IPS-11a (cell line): ENCODE results near the gene OR2T10.
"Not testable (repeated sequence)": the region's sequence is repeated elsewhere in the genome, so short reads cannot be mapped to it uniquely, and the experiment has no call there.

Experiments
- H3K4me3 ChIP-seq: one replicate; pipeline ENCODE4 v1.5.1; 2013; ENCODE audit warnings: low read depth, low read length, control low read depth

Gene OR2T10, protein sequence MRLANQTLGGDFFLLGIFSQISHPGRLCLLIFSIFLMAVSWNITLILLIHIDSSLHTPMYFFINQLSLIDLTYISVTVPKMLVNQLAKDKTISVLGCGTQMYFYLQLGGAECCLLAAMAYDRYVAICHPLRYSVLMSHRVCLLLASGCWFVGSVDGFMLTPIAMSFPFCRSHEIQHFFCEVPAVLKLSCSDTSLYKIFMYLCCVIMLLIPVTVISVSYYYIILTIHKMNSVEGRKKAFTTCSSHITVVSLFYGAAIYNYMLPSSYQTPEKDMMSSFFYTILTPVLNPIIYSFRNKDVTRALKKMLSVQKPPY

GRCh38 chr1:248597589-248597988 lies at the start of gene OR2T10:
OR2T10 (minus strand) TSS chr1:248597700; CDS start chr1:248593768, 3,932 bp downstream.
- H3K4me3 ChIP-seq: no peak within 1 kb of the TSS

- not testable (repeated sequence) for H3K4me3 ChIP-seq
Measured at GRCh38 chr1:248645178-248645577, 47.7 kb upstream of the OR2T10 start, which contains the start of gene OR2T35. OR2T35 (minus strand) TSS chr1:248645278; CDS start chr1:248639258, 6,020 bp downstream.

DNA sequence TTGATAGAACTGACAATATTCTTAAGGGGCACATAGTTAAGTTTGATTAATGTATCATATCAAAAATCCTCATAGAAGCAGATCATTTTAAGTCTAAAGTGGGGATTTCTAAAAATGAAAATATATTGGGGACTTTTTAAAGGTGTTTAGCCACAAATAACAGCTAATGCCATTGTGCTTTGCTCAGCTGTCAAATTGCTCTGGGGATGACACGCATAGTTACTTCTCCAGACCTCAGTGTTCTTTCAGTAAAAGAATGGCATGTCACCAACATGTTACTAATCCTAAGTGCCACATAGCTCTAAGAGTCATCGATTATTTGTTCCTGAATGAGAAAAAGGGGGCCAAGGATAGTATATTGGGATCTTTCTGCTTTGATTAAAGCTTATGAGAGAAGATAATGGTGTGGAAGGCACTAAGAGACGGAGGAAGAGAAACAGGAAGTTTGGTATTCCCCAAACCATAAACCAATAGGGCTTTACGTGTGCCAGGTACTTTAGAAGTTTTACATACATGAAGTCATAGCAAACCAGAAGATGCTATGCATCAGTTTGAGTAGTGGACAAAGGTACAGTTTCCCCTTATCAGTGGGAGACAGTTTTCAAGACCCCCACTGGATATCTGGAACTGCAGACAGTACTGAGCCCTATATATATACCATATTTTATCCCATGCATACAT lies 45.6 kb upstream of the OR2T10 start:
- H3K4me3 ChIP-seq: not testable (repeated sequence)

DNA sequence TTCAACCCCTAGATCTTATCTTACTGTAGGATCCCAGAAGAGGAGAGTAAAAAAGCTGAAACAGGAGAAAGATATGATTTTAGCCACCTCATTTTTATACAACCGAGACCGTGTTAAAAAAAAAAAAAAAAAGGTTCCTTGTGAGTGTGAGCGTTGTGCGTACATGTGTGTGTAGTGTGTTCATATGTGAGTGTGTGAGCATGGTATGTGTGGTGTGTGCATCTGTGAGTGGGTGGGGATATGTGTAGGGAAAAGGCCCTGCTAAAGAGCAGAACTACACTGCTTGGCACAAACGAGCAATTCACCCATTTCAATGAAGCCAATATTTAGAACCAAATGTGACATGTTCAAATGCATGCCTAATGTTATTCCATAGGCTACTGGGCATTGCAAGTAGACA lies 44.1 kb upstream of the OR2T10 start:
- H3K4me3 ChIP-seq: not testable (repeated sequence)

- not testable (repeated sequence) for H3K4me3 ChIP-seq
Measured at GRCh38 chr1:248640906-248641305, 43.4 kb upstream of the OR2T10 start.

- H3K4me3 ChIP-seq: not testable (repeated sequence)
Measured at GRCh38 chr1:248639652-248640051, 42.2 kb upstream of the OR2T10 start.

GRCh38 chr1:248636612-248637011 lies 39.1 kb upstream of the OR2T10 start:
- H3K4me3 ChIP-seq: not testable (repeated sequence)

- not testable (repeated sequence) for H3K4me3 ChIP-seq
Measured at GRCh38 chr1:248634991-248635390, 37.5 kb upstream of the OR2T10 start, which contains the start of gene OR2T11. OR2T11 (minus strand) TSS chr1:248635091; CDS start chr1:248627128, 7,963 bp downstream.

- no peak overlapping the region for H3K4me3 ChIP-seq
Measured at GRCh38 chr1:248631354-248632008, 34.0 kb upstream of the OR2T10 start.

GRCh38 chr1:248630551-248630950 lies 33.1 kb upstream of the OR2T10 start:
- no peak overlapping the region for H3K4me3 ChIP-seq

GRCh38 chr1:248627971-248628844 lies 30.7 kb upstream of the OR2T10 start:
- H3K4me3 ChIP-seq: no peak overlapping the region

GRCh38 chr1:248625971-248626370 lies 28.5 kb upstream of the OR2T10 start:
- no peak overlapping the region for H3K4me3 ChIP-seq

DNA sequence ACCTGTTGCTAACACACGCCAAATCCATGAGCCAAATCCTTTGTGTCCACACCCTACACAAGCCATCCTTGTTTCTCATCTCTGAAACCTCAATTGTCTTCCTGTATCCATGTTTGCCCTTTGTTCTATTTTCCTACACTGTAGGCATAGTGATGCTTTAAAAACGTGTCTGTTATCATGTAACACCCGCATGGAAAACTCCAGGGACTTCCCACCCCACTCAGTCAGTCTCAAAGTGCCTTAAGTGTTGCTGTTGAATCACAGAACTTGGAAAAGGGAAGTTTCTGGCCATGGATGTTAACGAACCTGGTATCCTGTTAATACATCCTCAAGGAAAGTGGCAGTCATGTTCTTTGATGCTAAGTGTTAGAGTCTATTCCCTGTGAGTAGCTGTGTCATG lies 27.7 kb upstream of the OR2T10 start:
- H3K4me3 ChIP-seq: no peak overlapping the region

DNA sequence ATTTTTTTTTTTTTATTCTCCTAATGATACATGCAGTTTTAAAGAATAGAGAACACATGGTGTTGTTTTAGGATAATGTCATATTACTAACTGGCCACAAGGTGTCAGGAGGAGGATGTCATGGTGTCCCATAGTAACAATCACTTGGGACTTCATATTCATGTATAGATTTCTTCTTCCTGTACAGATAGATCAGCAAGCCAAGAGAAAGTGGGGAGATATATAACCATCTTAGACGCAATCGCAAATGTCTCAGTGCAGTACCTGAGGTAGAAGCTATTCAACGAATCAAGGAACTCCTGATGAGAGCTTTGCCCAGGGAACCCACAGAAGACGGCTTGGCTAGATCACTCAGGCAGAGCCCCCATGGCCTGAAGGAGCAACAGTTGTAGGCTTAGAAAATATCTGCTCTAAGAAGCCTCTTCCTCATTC lies 25.1 kb upstream of the OR2T10 start:
- H3K4me3 ChIP-seq: no peak overlapping the region

GRCh38 chr1:248621770-248622169 lies 24.3 kb upstream of the OR2T10 start:
- H3K4me3 ChIP-seq: no peak overlapping the region

DNA sequence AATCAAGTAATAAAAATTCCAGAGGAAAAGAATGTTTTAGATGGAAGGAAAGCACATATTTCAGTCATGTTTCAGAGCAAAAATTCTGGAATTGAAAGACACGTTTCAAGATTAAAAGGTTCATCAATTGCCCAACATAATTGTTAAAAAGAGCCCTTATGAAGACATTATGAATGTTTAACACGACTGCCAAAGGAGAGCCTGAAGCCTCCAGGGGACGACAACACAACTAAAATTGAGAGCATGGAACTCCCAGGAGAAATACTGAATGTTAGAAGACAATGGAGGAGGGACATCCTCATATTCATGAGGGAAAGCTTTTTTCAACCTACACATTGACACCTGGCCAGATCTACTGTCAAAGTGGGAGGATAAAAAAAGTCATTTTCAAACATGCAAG lies 21.4 kb upstream of the OR2T10 start:
- no peak overlapping the region for H3K4me3 ChIP-seq

DNA sequence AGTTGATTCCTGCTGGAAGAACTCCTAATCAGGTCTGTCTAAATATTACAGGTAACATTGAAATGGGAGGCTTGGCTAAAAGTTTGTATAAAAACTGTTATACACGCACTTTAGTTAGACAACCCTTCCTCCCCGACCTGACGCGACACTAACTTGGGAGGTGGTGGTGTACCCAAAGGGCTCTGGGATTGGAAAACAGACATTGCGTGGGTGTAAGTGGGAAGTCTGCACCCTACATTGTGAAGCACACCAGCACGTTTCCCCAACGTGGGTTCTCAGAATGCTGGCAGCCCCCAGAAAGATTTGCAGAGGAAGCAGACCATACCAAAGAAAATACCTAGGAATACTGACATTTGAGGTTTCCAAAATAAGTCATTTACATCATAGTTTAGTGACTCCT lies 20.6 kb upstream of the OR2T10 start:
- no peak overlapping the region for H3K4me3 ChIP-seq

DNA sequence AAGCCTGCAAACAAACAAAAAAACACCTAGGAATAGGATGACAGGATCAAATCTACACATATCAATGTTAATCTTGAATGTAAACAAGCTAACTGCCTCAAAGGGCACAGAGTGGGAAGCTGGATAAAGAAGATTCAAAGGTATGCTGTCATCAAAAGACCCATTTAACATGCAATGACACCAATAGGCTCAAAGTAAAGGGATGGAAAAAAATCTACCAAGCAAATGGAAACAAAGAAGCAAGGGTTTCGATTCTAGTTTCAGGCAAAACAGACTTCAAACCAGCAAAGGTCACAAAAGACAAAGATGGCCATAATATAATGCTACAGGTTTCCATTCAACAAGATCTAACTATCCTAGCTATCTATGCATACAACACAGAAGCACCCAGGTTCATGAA lies 16.2 kb upstream of the OR2T10 start:
- no peak overlapping the region for H3K4me3 ChIP-seq

DNA sequence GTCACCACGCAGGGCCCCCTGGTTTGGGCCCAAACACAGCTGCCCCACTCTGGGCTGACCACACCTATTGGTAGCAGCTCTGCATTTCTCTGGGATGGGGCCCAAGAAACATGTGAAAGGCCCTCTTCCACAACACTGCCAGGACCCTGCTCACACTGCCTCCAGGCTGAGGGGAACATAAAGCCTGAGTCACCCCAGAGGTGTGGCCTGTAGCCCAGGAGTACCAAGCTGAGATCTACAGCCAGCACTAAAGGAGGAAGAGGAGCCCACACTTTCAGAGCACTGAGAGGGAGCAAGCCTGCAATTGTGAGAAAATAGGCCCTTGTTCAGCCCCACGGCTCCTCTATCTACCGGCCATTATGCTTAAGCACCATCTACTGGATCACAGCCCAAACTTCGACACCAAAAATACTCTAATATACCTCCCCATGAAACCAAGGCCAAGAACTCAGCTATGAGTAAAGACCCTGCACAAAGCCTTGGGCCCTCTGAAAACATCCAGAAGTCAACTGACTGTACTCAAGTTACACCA lies 14.4 kb upstream of the OR2T10 start:
- no peak overlapping the region for H3K4me3 ChIP-seq

DNA sequence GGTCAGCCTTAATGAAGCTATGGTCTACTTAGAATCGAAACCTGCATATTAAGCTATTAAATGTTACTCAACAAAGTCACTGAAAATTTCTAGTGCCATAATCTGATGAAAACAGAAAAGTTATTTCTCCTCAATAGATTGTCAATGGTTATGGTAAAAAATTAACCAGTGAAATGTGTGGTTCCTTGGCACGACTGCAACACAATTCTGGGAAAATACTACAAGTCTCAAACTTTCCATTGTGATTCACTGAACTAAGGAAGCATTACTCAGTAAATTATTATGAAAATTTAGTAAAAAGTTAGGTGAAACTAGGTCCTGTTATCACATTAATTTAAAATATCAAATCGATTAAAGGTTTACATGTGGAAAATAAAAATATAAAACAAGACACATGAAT lies 12.8 kb upstream of the OR2T10 start:
- H3K4me3 ChIP-seq: no peak overlapping the region

GRCh38 chr1:248599396-248599795 lies 1.9 kb upstream of the OR2T10 start:
- H3K4me3 ChIP-seq: no peak overlapping the region
